MM.1S (cell line): ENCODE measurements around the gene RASGEF1B.

Experiments
- CTCF ChIP-seq: fragments of 300-600 bp; sonication (generic); IDR thresholded peaks from 2 replicates; pipeline ENCODE4 v1.5.1; 2016; ENCODE audit warnings: antibody characterized with exemption, low read length, mixed read lengths
- EZH2 ChIP-seq: fragments of 300-600 bp; sonication (generic); optimal IDR thresholded peaks from 2 replicates; pipeline ENCODE3; 2017; ENCODE audit warnings: low read depth, mild to moderate bottlenecking, antibody characterized with exemption, low read length, mixed read lengths
- EZH2phosphoT487 ChIP-seq: fragments of 300-600 bp; sonication (generic); IDR thresholded peaks from 2 replicates; pipeline ENCODE4 v1.6.1; 2018; ENCODE audit warnings: antibody characterized with exemption, low read length

GRCh38 chr4:81502564-81502963 is 30.9 kb upstream of the RASGEF1B start:
- no peak for TF ChIP-seq CTCF
- TF ChIP-seq EZH2phosphoT487 = no peak
- TF ChIP-seq EZH2 = no peak
